Activated CD4-positive, CD25-positive, alpha-beta regulatory T cell treated with anti-CD3 and anti-CD28 coated beads, Interleukin-2, amount 50 U/mL, for 24 hours (primary cell): ENCODE data around the gene PIEZO2.
"Not testable (repeated sequence)": the region's sequence is repeated elsewhere in the genome, so short reads cannot be mapped to it uniquely, and the experiment has no call there.

Source experiments
- ATAC-seq, 2 donors: fragments of 150-1000 bp; cut with Tn5 transposase; one replicate each; pipeline ENCODE4 v1.10.0; 2021; ENCODE audit warnings: mild to moderate bottlenecking in 1 of 2, moderate library complexity in 1 of 2

PIEZO2 gene

GRCh38 chr18:10878703-10879102 is 270.7 kb downstream of the PIEZO2 start:
- ATAC-seq = no peak

DNA sequence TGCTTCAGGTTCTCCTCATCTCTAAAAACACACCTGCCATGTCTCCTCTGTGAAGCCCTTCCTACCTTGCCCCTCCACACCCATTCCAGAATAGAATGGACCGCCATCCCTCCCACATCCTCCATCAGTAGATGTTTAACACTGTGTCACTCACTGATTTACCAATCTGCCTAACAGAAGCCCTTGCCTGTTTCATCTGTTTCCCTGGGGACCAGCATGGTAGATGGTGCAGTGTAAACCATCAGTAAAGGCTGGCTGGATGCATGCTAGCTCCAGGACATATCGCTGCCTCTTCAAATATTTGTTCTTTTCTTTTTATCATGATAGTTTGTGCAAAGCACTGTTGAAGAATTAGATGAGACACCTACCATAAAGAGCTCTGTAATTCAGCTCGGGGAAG is 271.4 kb downstream of the PIEZO2 start:
- ATAC-seq = no peak

- ATAC-seq = no peak
Observed at GRCh38 chr18:10875811-10876210, 273.6 kb downstream of the PIEZO2 start.

- no peak for ATAC-seq
Observed at GRCh38 chr18:10872304-10872703, 277.1 kb downstream of the PIEZO2 start.

GRCh38 chr18:10864722-10865121 is 284.6 kb downstream of the PIEZO2 start:
- ATAC-seq = no peak

DNA sequence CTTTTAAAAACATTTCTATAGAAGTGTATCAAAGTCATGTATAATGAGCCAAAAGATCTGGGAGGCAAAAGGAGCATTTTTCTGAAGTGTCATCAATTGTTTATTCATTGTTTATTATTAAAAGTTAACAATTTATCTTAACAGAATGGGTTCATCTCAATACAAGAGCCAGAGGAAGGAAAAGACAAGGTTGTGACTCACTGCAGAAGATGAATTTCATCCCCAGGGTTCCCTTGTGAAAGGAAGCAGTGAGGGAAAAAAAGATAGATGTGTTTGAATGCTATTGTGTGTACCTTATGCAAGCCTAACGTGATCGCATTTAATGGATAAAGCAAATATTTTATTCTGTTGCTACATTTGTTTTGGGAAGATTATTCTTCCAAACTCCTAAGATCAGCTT is 286.3 kb downstream of the PIEZO2 start:
- ATAC-seq = no peak

GRCh38 chr18:10860928-10861327 is 288.4 kb downstream of the PIEZO2 start:
- ATAC-seq = no peak

GRCh38 chr18:10860382-10860781 is 289.0 kb downstream of the PIEZO2 start:
- no peak for ATAC-seq

GRCh38 chr18:10858477-10858876 is 290.9 kb downstream of the PIEZO2 start:
- no peak for ATAC-seq

DNA sequence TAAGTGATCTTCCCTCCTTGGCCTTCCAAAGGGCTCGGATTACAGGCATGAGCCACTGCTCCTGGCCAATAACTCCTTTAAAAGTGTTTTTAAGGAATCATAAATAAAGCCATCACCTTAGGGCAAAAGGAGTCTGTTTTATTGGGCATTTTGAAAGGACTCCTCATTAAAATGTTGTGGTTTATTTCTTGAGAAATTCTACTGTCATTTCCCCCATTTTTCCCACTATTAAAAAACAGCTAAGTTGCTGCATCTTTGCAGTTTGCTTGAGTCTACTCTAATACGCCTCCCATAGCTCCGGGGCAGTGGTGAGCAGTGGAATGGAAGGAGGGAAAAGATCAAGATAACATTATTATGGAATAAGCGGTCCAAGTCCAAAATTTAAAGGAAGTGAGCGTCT is 293.2 kb downstream of the PIEZO2 start:
- ATAC-seq = no peak

DNA sequence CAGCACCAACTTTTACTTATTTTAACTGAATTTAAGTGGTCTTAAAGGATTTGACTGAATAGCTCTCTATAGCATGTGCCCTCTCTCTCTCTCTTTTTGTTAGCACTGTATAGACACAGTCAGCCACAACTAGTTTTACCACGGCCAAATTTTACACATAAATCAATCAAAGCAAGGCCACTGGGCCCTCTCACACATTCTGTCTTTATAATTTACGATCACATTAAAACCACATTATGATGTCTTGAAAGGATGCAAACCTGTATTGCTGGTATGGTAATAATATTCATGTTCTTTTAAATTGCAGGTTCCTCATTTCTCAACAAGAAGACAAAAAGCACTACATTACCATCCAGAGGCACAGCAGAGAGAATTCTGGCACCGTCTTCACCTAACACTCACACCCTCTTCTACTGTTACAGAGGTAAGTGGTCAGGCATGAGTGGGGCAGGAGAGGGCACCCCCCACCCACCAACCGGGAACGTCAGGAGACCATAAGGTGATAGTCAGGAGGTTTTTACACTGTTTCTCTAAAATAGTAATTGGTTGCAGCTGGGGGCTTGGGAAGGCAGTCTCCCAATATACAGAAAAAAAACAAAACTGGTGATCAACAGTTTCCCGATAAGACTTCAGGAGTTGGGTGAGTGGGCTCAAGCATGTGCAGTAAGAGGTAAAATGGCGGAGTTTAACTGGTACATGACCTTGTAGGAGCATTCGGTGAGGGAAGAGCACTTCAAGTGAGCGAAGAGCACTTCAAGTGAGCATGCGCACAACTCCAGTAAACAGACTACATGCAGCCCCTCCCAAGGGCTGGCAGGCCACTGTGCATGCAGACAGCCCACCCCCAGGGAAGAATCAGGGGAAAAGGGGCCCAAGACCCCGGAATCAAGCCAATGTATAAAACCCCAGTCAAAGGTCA is 296.7 kb downstream of the PIEZO2 start:
- ATAC-seq = no peak

DNA sequence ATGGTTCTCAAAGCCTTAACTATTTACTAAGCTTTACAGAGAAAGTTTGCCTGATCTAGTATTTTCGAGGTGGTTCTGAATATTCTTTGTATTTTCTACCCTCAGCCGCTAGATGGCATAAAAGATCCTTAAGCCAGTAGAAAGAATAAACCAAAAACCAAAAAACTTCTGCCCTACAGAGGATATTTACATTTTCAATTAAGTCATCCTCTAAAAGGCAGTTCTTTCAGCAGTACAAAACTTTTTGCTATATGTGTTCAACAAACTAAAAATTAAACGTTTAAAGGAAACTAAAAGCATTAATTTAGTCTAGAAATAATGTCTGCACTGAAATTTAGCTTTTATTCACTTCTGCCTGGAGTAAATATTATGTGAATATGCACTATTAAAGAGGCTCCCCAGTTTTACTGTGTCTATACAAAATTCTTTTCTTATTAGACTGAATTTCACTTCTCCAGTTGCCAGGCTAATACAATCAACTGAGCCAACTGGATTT is 297.5 kb downstream of the PIEZO2 start:
- ATAC-seq = no peak

DNA sequence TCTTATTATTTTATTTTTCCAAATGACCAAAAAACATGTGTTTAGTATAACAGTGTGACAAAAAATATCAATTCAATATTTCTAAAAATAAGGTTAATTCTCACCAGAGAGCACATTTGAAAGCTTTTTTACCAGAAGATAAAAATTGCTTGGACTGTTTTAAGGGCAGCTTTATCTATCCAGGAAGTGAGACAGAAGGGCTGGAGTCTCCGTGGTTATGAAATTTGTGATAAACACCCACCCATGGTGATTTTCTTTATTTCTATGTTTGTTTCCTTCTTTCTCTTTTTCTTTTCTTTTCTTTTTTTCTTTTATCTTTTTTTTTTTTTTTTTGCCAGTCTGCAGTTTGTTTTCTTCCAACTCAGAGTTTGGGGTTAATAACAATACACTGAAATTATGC is 298.5 kb downstream of the PIEZO2 start:
- no peak for ATAC-seq

- no peak for ATAC-seq
Observed at GRCh38 chr18:10850216-10850615, 299.2 kb downstream of the PIEZO2 start.

DNA sequence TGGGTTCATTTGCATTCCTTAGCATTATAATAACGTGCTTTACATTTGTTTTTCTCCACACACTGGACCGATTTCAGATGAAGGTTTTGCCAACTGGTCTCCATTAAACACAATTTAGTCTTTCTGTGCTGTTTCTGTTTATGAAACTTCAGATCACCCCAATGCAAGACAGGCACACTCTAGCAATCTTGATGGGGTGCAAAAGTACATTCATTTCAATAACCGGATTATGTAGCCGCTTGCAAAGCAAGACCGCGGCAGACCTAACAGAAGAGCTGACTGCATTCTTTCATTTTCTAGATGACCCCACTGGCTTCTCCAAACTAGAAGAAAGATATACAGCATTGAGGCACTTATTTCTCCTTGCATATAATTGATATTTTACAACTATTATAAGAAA is 301.5 kb downstream of the PIEZO2 start:
- no peak for ATAC-seq

GRCh38 chr18:10847408-10847790 is 302.0 kb downstream of the PIEZO2 start:
- ATAC-seq = no peak

- no peak for ATAC-seq
Observed at GRCh38 chr18:10846657-10847407, 302.5 kb downstream of the PIEZO2 start.

- ATAC-seq = not testable (repeated sequence)
Observed at GRCh38 chr18:10846035-10846434, 303.3 kb downstream of the PIEZO2 start.

- no peak for ATAC-seq
Observed at GRCh38 chr18:10843565-10843964, 305.8 kb downstream of the PIEZO2 start.

GRCh38 chr18:10842861-10843260 is 306.5 kb downstream of the PIEZO2 start:
- no peak for ATAC-seq

GRCh38 chr18:10842371-10842770 is 307.0 kb downstream of the PIEZO2 start:
- no peak for ATAC-seq

DNA sequence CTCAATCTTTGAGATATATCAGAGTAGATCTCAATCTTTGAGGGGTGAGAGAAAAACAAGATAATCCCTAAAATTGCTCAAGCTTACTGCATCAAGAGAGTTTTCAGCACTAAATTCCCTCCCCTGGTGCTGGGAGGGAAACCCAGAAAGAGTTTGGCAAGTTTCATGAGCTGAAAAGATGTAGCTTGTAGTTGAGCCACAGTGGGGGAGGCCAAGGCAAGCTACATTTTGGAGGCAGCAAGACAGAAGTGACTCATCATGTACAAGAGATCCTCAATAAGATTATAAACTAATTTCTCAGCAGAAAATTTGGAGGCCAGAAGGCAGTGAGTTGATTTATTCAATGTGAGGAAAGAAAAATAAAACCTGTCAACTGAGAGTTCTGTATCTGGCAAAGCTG is 308.2 kb downstream of the PIEZO2 start:
- ATAC-seq = no peak

GRCh38 chr18:10840743-10841142 is 308.6 kb downstream of the PIEZO2 start:
- no peak for ATAC-seq

DNA sequence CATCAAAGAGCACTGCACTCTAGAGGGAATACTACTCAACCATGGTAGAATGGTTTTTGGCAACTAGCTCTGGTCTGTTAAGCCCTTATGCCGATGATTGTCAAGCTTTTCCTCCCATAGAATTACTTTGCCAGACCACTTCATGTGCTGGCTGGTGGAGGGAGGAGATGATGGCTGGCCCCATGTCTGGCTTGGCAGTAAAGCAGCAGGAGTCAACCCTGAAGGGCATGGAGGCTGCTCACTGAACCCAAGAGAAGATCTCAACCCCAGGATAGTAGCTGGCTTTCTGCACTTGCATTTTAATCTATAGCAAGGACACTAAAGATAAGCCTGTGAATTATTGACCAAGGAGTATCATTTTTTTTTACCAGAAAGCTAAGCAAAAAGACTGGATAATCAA is 309.9 kb downstream of the PIEZO2 start:
- ATAC-seq = no peak
